Skeletal muscle satellite cell (primary cell): ENCODE measurements around the gene KBTBD12.

Experiments used
- H3K27me3 ChIP-seq: 2 replicates; pipeline ENCODE4 v1.7.0; 2013; ENCODE audit warnings: low read length; ENCODE audit not compliant: control insufficient read depth, insufficient read depth
- H3K36me3 ChIP-seq: 2 replicates; pipeline ENCODE4 v1.7.0; 2013; ENCODE audit warnings: mild to moderate bottlenecking, control low read depth, low read length; ENCODE audit not compliant: insufficient read depth
- H3K4me1 ChIP-seq: 2 replicates; pipeline ENCODE4 v1.7.0; 2013; ENCODE audit warnings: low read length; ENCODE audit not compliant: control insufficient read depth, insufficient read depth
- H3K4me2 ChIP-seq: 2 replicates; pipeline ENCODE4 v1.7.0; 2013; ENCODE audit warnings: mild to moderate bottlenecking, low read length
- H3K4me3 ChIP-seq: 2 replicates; pipeline ENCODE4 v1.7.0; 2013; ENCODE audit warnings: low read length
- H3K9ac ChIP-seq: 2 replicates; pipeline ENCODE4 v1.7.0; 2013; ENCODE audit warnings: mild to moderate bottlenecking, low read depth, low read length, moderate library complexity
- H3K9me3 ChIP-seq: replicated peaks from 2 replicates; pipeline ENCODE4 v1.7.0; 2013; ENCODE audit warnings: mild to moderate bottlenecking, control low read depth, low read length

KBTBD12 gene

GRCh38 chr3:127927829-127928604, 13.0 kb downstream of the KBTBD12 start:
- no peak overlapping the region for H3K4me3 ChIP-seq
- no peaks in the 10 kb centered on the region for H3K36me3 ChIP-seq
- no peaks in the 10 kb centered on the region for H3K4me1 ChIP-seq
- H3K4me2 ChIP-seq: no peak overlapping the region
- peaks cover 19% of the 10 kb centered on the region for H3K27me3 ChIP-seq
- no peak overlapping the region for H3K9ac ChIP-seq
- H3K9me3 ChIP-seq: no peaks in the 10 kb centered on the region

GRCh38 chr3:127929818-127930413, 14.9 kb downstream of the KBTBD12 start:
- H3K36me3 ChIP-seq: no peaks in the 10 kb centered on the region
- H3K4me2 ChIP-seq: no peak overlapping the region
- H3K4me1 ChIP-seq: no peaks in the 10 kb centered on the region
- no peaks in the 10 kb centered on the region for H3K9me3 ChIP-seq
- no peak overlapping the region for H3K4me3 ChIP-seq
- H3K27me3 ChIP-seq: peaks cover 14% of the 10 kb centered on the region
- no peak overlapping the region for H3K9ac ChIP-seq

- no peak overlapping the region for H3K4me2 ChIP-seq
- no peak overlapping the region for H3K4me3 ChIP-seq
- no peak overlapping the region for H3K9ac ChIP-seq
- no peaks in the 10 kb centered on the region for H3K36me3 ChIP-seq
- peaks cover 25% of the 10 kb centered on the region for H3K27me3 ChIP-seq
- no peaks in the 10 kb centered on the region for H3K9me3 ChIP-seq
- H3K4me1 ChIP-seq: no peaks in the 10 kb centered on the region
Observed at GRCh38 chr3:127933396-127933795, 18.4 kb downstream of the KBTBD12 start.

GRCh38 chr3:127938800-127939199, 23.8 kb downstream of the KBTBD12 start:
- no peaks in the 10 kb centered on the region for H3K9me3 ChIP-seq
- H3K27me3 ChIP-seq: peaks cover 23% of the 10 kb centered on the region
- H3K4me1 ChIP-seq: no peaks in the 10 kb centered on the region
- no peak overlapping the region for H3K9ac ChIP-seq
- no peak overlapping the region for H3K4me2 ChIP-seq
- H3K4me3 ChIP-seq: no peak overlapping the region
- no peaks in the 10 kb centered on the region for H3K36me3 ChIP-seq

- Histone ChIP-seq H3K9me3 (no peaks in the 10 kb centered on the region), H3K9ac (no peak overlapping the region), H3K4me3 (no peak overlapping the region), H3K4me2 (no peak overlapping the region), H3K4me1 (no peaks in the 10 kb centered on the region), H3K27me3 (peaks cover 23% of the 10 kb centered on the region), H3K36me3 (no peaks in the 10 kb centered on the region)
Observed at GRCh38 chr3:127940116-127940515, 25.1 kb downstream of the KBTBD12 start.

- Histone ChIP-seq H3K9me3 (no peaks in the 10 kb centered on the region), H3K9ac (no peak overlapping the region), H3K27me3 (peaks cover 25% of the 10 kb centered on the region), H3K4me1 (no peaks in the 10 kb centered on the region), H3K4me2 (no peak overlapping the region), H3K4me3 (no peak overlapping the region), H3K36me3 (no peaks in the 10 kb centered on the region)
Observed at GRCh38 chr3:127942613-127943012, 27.6 kb downstream of the KBTBD12 start.

GRCh38 chr3:127948211-127948610, 33.2 kb downstream of the KBTBD12 start:
- H3K9ac ChIP-seq: no peak overlapping the region
- no peak overlapping the region for H3K4me2 ChIP-seq
- H3K9me3 ChIP-seq: no peaks in the 10 kb centered on the region
- no peaks in the 10 kb centered on the region for H3K36me3 ChIP-seq
- peaks cover 5% of the 10 kb centered on the region for H3K4me1 ChIP-seq
- no peak overlapping the region for H3K4me3 ChIP-seq
- peaks cover 18% of the 10 kb centered on the region for H3K27me3 ChIP-seq

- Histone ChIP-seq H3K9me3 (no peaks in the 10 kb centered on the region), H3K4me1 (peaks cover 5% of the 10 kb centered on the region), H3K4me2 (no peak overlapping the region), H3K4me3 (no peak overlapping the region), H3K36me3 (no peaks in the 10 kb centered on the region), H3K9ac (no peak overlapping the region), H3K27me3 (peaks cover 18% of the 10 kb centered on the region)
Observed at GRCh38 chr3:127949446-127950055, 34.5 kb downstream of the KBTBD12 start.

GRCh38 chr3:127951276-127951675, 36.2 kb downstream of the KBTBD12 start:
- peaks cover 5% of the 10 kb centered on the region for H3K4me1 ChIP-seq
- H3K9ac ChIP-seq: no peak overlapping the region
- no peaks in the 10 kb centered on the region for H3K36me3 ChIP-seq
- no peak overlapping the region for H3K4me2 ChIP-seq
- no peaks in the 10 kb centered on the region for H3K9me3 ChIP-seq
- H3K4me3 ChIP-seq: no peak overlapping the region
- H3K27me3 ChIP-seq: peaks cover 14% of the 10 kb centered on the region

GRCh38 chr3:127953091-127954035, 38.3 kb downstream of the KBTBD12 start:
- Histone ChIP-seq H3K4me3 (no peak overlapping the region), H3K9me3 (no peaks in the 10 kb centered on the region), H3K27me3 (no peaks in the 10 kb centered on the region), H3K9ac (no peak overlapping the region), H3K4me2 (no peak overlapping the region), H3K4me1 (peaks cover 5% of the 10 kb centered on the region), H3K36me3 (no peaks in the 10 kb centered on the region)

- H3K9ac ChIP-seq: no peak overlapping the region
- H3K4me3 ChIP-seq: no peak overlapping the region
- no peaks in the 10 kb centered on the region for H3K36me3 ChIP-seq
- no peak overlapping the region for H3K4me2 ChIP-seq
- no peaks in the 10 kb centered on the region for H3K27me3 ChIP-seq
- peaks cover 5% of the 10 kb centered on the region for H3K4me1 ChIP-seq
- H3K9me3 ChIP-seq: no peaks in the 10 kb centered on the region
Observed at GRCh38 chr3:127954640-127955039, 39.6 kb downstream of the KBTBD12 start.
